ENCODE measurements around the gene UBE2I. TPM values are rescaled to one million over a fixed set of nuclear protein-coding genes. Genes with fewer than 3 reads are reported as not detected.
A peak's percentile ranks its signal among the peaks of the same experiment; 100 is the strongest.
"Not testable (repeated sequence)": the region's sequence is repeated elsewhere in the genome, so short reads cannot be mapped to it uniquely, and the experiment has no call there.

The UBE2I gene
- total RNA-seq, 2 experiments from 2014 or later: 122 to 323 TPM

DNA sequence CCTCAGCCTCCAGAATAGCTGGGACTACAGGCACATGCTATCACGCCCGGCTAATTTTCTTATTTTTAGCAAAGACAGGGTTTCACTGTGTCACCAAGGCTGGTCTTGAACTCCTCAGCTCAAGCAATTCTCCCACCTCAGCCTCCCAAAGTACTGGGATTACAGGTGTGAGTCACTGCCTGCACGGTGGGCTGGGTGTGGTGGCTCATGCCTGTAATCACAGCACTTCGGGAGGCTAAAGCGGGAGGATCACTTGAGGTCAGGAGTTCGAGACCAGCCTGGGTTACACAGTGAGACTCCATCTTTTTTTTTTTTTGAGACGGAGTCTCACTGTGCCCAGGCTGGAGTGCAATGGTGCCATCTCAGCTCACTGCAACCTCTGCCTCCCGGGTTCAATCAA, 16.6 kb upstream of the UBE2I start:
- DNase-seq (ENCODE audit: low spot score); H3K36me3 ChIP-seq (ENCODE audit: insufficient read depth, low read length); H3K9me3 ChIP-seq (ENCODE audit: low read length); H2AFZ ChIP-seq (ENCODE audit: low read length); H4K20me1 ChIP-seq (ENCODE audit: insufficient read depth, low read length); BruUV-seq (replicated peaks); H3K9me2 ChIP-seq (ENCODE audit: insufficient read depth, low read length); CTCF ChIA-PET (ENCODE audit: unreplicated experiment); H3K79me2 ChIP-seq (ENCODE audit: insufficient read depth, low read depth, low read length); intact Hi-C loops (cut with micrococcal nuclease; ENCODE audit: unreplicated experiment); H3K4me2 ChIP-seq (ENCODE audit: low read length); H3K4me3 ChIP-seq (ENCODE audit: low read depth, low read length, poor library complexity, severe bottlenecking); H3K27ac ChIP-seq (ENCODE audit: low read depth, low read length, poor library complexity, severe bottlenecking): not testable (repeated sequence)
- peaks cover 19% of the 10 kb centered on the region for H3K4me1 ChIP-seq (ENCODE audit: insufficient read depth, low read length, poor library complexity, severe bottlenecking)
- POLR2A ChIA-PET: interaction anchor here (0.8 kb wide), 1 partner anchor 120 kb away, joined by 3 read pairs; no protein-coding TSS in a partner anchor

DNA sequence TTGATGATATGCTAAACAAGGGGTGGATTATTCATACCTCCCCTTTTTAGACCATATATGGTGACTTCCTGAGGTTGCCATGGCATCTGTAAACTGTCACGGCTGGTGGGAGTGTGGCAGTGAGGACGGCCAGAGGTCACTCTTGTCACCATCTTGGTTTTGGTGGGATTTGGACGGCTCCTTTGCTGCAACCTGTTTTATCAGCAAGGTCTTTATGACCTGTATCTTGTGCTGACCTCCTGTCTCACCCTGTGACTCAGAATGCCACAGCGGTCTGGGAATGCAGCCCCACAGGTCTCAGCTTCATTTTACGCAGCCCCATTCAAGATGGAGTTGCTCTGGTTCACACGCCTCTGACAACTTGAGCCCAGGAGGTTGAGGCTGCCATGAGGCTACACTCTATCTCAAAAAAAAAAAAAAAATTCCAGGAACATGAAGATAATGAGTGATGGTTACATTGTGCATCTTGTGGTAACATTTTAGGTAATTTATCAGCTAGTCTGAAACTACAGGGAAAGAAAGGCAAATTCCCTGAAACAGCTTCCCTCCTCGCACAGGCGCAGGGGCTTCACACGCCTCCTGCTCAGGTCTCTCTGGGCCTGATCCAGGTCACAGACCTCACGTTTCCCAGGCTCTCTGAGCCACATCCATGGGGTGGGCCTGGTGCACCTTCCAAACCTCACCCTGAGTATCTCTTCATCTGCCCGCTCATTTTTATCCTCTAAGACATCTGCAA, 15.3 kb upstream of the UBE2I start:
- no peak overlapping the region for H2AFZ ChIP-seq (ENCODE audit: low read length)
- H3K4me1 ChIP-seq (ENCODE audit: insufficient read depth, low read length, poor library complexity, severe bottlenecking): peaks cover 19% of the 10 kb centered on the region
- H4K20me1 ChIP-seq (ENCODE audit: insufficient read depth, low read length): no peaks in the 10 kb centered on the region
- no peak overlapping the region for H3K4me2 ChIP-seq (ENCODE audit: low read length)
- CTCF ChIA-PET (ENCODE audit: unreplicated experiment): no interaction called here
- intact Hi-C loops (cut with micrococcal nuclease; ENCODE audit: unreplicated experiment): no loop called here
- TF ChIP-seq EZH2phosphoT487 (IDR thresholded peaks at IDR 0.05; ENCODE audit: borderline replicate concordance, low read depth, low read length): no peak
- TF ChIP-seq, protein P1, sequence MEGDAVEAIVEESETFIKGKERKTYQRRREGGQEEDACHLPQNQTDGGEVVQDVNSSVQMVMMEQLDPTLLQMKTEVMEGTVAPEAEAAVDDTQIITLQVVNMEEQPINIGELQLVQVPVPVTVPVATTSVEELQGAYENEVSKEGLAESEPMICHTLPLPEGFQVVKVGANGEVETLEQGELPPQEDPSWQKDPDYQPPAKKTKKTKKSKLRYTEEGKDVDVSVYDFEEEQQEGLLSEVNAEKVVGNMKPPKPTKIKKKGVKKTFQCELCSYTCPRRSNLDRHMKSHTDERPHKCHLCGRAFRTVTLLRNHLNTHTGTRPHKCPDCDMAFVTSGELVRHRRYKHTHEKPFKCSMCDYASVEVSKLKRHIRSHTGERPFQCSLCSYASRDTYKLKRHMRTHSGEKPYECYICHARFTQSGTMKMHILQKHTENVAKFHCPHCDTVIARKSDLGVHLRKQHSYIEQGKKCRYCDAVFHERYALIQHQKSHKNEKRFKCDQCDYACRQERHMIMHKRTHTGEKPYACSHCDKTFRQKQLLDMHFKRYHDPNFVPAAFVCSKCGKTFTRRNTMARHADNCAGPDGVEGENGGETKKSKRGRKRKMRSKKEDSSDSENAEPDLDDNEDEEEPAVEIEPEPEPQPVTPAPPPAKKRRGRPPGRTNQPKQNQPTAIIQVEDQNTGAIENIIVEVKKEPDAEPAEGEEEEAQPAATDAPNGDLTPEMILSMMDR (conservative IDR thresholded peaks at IDR 0.05; ENCODE audit: low read length): no peak
- no peaks in the 10 kb centered on the region for H3K9me3 ChIP-seq (ENCODE audit: low read length)
- H3K4me3 ChIP-seq (ENCODE audit: low read depth, low read length, poor library complexity, severe bottlenecking): no peak overlapping the region
- H3K36me3 ChIP-seq (ENCODE audit: insufficient read depth, low read length): no peaks in the 10 kb centered on the region
- no peak for DNase-seq (ENCODE audit: low spot score)
- H3K27ac ChIP-seq (ENCODE audit: low read depth, low read length, poor library complexity, severe bottlenecking): no peak overlapping the region
- no peaks in the 10 kb centered on the region for H3K79me2 ChIP-seq (ENCODE audit: insufficient read depth, low read depth, low read length)
- BruUV-seq (replicated peaks): no TSS peak
- H3K9me2 ChIP-seq (ENCODE audit: insufficient read depth, low read length): no peaks in the 10 kb centered on the region
- POLR2A ChIA-PET: no interaction called here

DNA sequence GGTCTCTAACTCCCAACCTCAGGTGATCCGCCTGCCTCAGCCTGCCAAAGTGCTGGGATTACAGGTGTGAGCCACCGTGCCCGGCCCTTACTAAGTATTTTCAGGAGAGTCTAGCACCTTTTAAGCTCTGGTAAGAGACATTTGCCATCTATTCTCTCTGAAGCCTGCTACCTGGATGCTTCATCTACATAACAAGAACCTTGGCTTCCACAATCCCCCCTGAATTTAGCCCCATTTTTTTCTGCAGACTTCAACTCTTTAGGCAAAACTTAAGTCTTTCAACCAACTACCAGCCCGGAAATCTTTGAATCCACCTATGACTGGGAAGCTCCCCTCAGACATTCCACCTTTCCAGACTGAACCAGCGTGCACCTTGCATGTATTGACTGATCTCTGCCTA, 14.0 kb upstream of the UBE2I start:
- H3K36me3 ChIP-seq (ENCODE audit: insufficient read depth, low read length): no peaks in the 10 kb centered on the region
- TF ChIP-seq, protein P1 (conservative IDR thresholded peaks at IDR 0.05; ENCODE audit: low read length): no peak
- TF ChIP-seq EZH2phosphoT487 (IDR thresholded peaks at IDR 0.05; ENCODE audit: borderline replicate concordance, low read depth, low read length): no peak
- H3K79me2 ChIP-seq (ENCODE audit: insufficient read depth, low read depth, low read length): no peaks in the 10 kb centered on the region
- DNase-seq (ENCODE audit: low spot score): no peak
- ChIA-PET CTCF (ENCODE audit: unreplicated experiment) (no interaction called here), POLR2A (interaction anchor here (0.7 to 1.2 kb wide), 2 partner anchors 9 to 159 kb away, joined by 3 to 4 read pairs; no protein-coding TSS in a partner anchor)
- H4K20me1 ChIP-seq (ENCODE audit: insufficient read depth, low read length): no peaks in the 10 kb centered on the region
- H3K4me1 ChIP-seq (ENCODE audit: insufficient read depth, low read length, poor library complexity, severe bottlenecking): peaks cover 20% of the 10 kb centered on the region
- BruUV-seq (replicated peaks): no TSS peak
- no peak overlapping the region for H3K4me3 ChIP-seq (ENCODE audit: low read depth, low read length, poor library complexity, severe bottlenecking)
- H3K27ac ChIP-seq (ENCODE audit: low read depth, low read length, poor library complexity, severe bottlenecking): no peak overlapping the region
- H3K4me2 ChIP-seq (ENCODE audit: low read length): no peak overlapping the region
- H3K9me3 ChIP-seq (ENCODE audit: low read length): no peaks in the 10 kb centered on the region
- intact Hi-C loops (cut with micrococcal nuclease; ENCODE audit: unreplicated experiment): no loop called here
- H3K9me2 ChIP-seq (ENCODE audit: insufficient read depth, low read length): no peaks in the 10 kb centered on the region
- no peak overlapping the region for H2AFZ ChIP-seq (ENCODE audit: low read length)

DNA sequence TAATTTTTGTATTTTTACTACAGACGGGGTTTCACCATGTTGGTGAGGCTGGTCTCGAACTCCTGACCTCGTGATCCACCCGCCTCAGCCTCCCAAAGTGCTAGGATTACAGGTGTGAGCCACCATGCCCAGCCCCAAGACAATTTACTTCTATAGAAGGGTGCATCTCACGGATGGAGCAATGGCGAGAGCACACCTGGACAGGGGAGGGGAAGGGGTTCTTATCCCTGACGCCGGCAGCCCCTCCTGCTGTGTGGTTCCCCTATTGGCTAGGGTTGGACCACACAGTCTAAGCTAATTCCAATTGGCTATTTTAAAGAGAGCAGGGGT, 12.8 kb upstream of the UBE2I start:
- peaks cover 23% of the 10 kb centered on the region for H3K4me1 ChIP-seq (ENCODE audit: insufficient read depth, low read length, poor library complexity, severe bottlenecking)
- peak overlapping the region; percentile 68 for H3K4me2 ChIP-seq (ENCODE audit: low read length)
- CTCF ChIA-PET (ENCODE audit: unreplicated experiment); POLR2A ChIA-PET; DNase-seq (ENCODE audit: low spot score); BruUV-seq (replicated peaks); H3K36me3 ChIP-seq (ENCODE audit: insufficient read depth, low read length); intact Hi-C loops (cut with micrococcal nuclease; ENCODE audit: unreplicated experiment); H3K9me2 ChIP-seq (ENCODE audit: insufficient read depth, low read length); H3K79me2 ChIP-seq (ENCODE audit: insufficient read depth, low read depth, low read length); H3K9me3 ChIP-seq (ENCODE audit: low read length); H4K20me1 ChIP-seq (ENCODE audit: insufficient read depth, low read length): not testable (repeated sequence)
- peak overlapping the region; percentile 82; the same call in 1 of the 2 replicates for H2AFZ ChIP-seq (ENCODE audit: low read length)
- H3K27ac ChIP-seq (ENCODE audit: low read depth, low read length, poor library complexity, severe bottlenecking): peak overlapping the region; percentile 60
- peak overlapping the region; percentile 22 for H3K4me3 ChIP-seq (ENCODE audit: low read depth, low read length, poor library complexity, severe bottlenecking)

Measured in OCI-LY7 (cell line).